SKM-1 (cell line): ENCODE data around the gene NT5C1B.
A peak's percentile ranks its signal among the peaks of the same experiment; 100 is the strongest.

Experiments
- DNase-seq: peaks from one replicate; lab custom pipeline; 2025; ENCODE audit not compliant: unreplicated experiment; lab: John Stamatoyannopoulos, UW

Gene NT5C1B

GRCh38 chr2:18600255-18600613 lies 10.9 kb upstream of the NT5C1B start:
- no peak for DNase-seq

GRCh38 chr2:18599509-18600254 lies 10.3 kb upstream of the NT5C1B start:
- DNase-seq: no peak

GRCh38 chr2:18598848-18599484 lies 9.6 kb upstream of the NT5C1B start:
- no peak for DNase-seq

- DNase-seq: no peak
Observed at GRCh38 chr2:18597618-18598017, 8.2 kb upstream of the NT5C1B start.

GRCh38 chr2:18596993-18597392 lies 7.6 kb upstream of the NT5C1B start:
- DNase-seq: no peak

- no peak for DNase-seq
Observed at GRCh38 chr2:18593496-18593895, 4.1 kb upstream of the NT5C1B start.

GRCh38 chr2:18592372-18592771 lies 3.0 kb upstream of the NT5C1B start:
- DNase-seq: no peak

GRCh38 chr2:18588802-18589201 lies 567 bp downstream of the NT5C1B start:
- DNase-seq: no peak

- no peak for DNase-seq
Observed at GRCh38 chr2:18588049-18588448, 1.3 kb downstream of the NT5C1B start.

- no peak for DNase-seq
Observed at GRCh38 chr2:18585526-18585925, 3.8 kb downstream of the NT5C1B start.

- DNase-seq: no peak
Observed at GRCh38 chr2:18584608-18584954, 4.8 kb downstream of the NT5C1B start.

- no peak for DNase-seq
Observed at GRCh38 chr2:18583905-18584607, 5.3 kb downstream of the NT5C1B start.

GRCh38 chr2:18580606-18581005 lies 8.8 kb downstream of the NT5C1B start:
- no peak for DNase-seq

- no peak for DNase-seq
Observed at GRCh38 chr2:18578033-18578432, 11.3 kb downstream of the NT5C1B start.

- DNase-seq: no peak
Observed at GRCh38 chr2:18566145-18566769, 23.1 kb downstream of the NT5C1B start.

GRCh38 chr2:18560797-18561085 lies 28.6 kb downstream of the NT5C1B start:
- DNase-seq: no peak

- DNase-seq: peak; percentile 88
Observed at GRCh38 chr2:18560031-18560796, 29.2 kb downstream of the NT5C1B start, which contains the start of gene RDH14. Gene RDH14 (minus strand): TSS chr2:18560653. CDS start chr2:18560572, 81 bp downstream.

- DNase-seq: no peak
Observed at GRCh38 chr2:18559531-18560030, 29.8 kb downstream of the NT5C1B start.

GRCh38 chr2:18558458-18558857 lies 30.9 kb downstream of the NT5C1B start:
- no peak for DNase-seq

- DNase-seq: no peak
Observed at GRCh38 chr2:18557121-18557520, 32.2 kb downstream of the NT5C1B start.
